SK-N-SH (cell line): ENCODE results near the gene TMEM205. TPM values are rescaled to one million over a fixed set of nuclear protein-coding genes. Genes with fewer than 3 reads are reported as not detected.

Experiments used
- CTCF ChIA-PET: fragments of 300-600, 350-600 bp; formaldehyde crosslinking; extraction: SDS; loops from one replicate; lab custom pipeline; 2021; lab: Yijun Ruan, JAX
- POLR2A ChIA-PET: fragments of 350-600 bp; sonication (Branson Sonifier 250); formaldehyde crosslinking; extraction: SDS; loops from one replicate; lab custom pipeline; 2020; ENCODE audit warnings: antibody characterized with exemption, inconsistent platforms; lab: Yijun Ruan, JAX
- DNase-seq: peaks from one replicate; pipeline ENCODE4 v3.0.0; 2012
- H2AFZ ChIP-seq: fragments of 200-600 bp; sonication (generic); 2 replicates; pipeline ENCODE4 v1.8.1; 2016; ENCODE audit warnings: antibody characterized with exemption, mild to moderate bottlenecking, low read depth
- H3F3A ChIP-seq: fragments of 200-600 bp; sonication (generic); replicated peaks from 2 replicates; pipeline ENCODE3; 2016; ENCODE audit warnings: antibody characterized with exemption, mild to moderate bottlenecking; ENCODE audit not compliant: insufficient read depth
- H3K27ac ChIP-seq, 2 experiments: fragments of 200-500 bp in 1 of 2; fragments of 200-600 bp in 1 of 2; sonication (Bioruptor generic) in 1 of 2; sonication (generic), shearing (Covaris generic) in 1 of 2; 2 replicates each; pipeline versions ENCODE4 v1.5.1 to v1.6.1; 2014 to 2016; ENCODE audit warnings: low read depth in 2 of 2, inconsistent platforms in 1 of 2, low read length in 1 of 2, mild to moderate bottlenecking in 1 of 2, mixed read lengths in 1 of 2
- H3K27me3 ChIP-seq: fragments of 200-600 bp; sonication (generic), shearing (Covaris generic); 2 replicates; pipeline ENCODE4 v1.6.1; 2016; ENCODE audit warnings: mixed run types; ENCODE audit not compliant: insufficient read depth
- H3K36me3 ChIP-seq, 2 experiments: fragments of 200-500 bp in 1 of 2; fragments of 200-600 bp in 1 of 2; sonication (Bioruptor generic) in 1 of 2; sonication (generic) in 1 of 2; replicated peaks in 1 of 2; 2 replicates each; pipeline versions ENCODE3 to v1.5.1; 2014 to 2016; ENCODE audit warnings: low read length in 1 of 2, mild to moderate bottlenecking in 1 of 2; ENCODE audit not compliant: insufficient read depth in 2 of 2, control insufficient read depth in 1 of 2
- H3K4me1 ChIP-seq, 2 experiments: fragments of 200-500 bp in 1 of 2; fragments of 200-600 bp in 1 of 2; sonication (Bioruptor generic) in 1 of 2; sonication (generic), shearing (Covaris generic) in 1 of 2; 2 replicates each; pipeline versions ENCODE4 v1.5.1 to v1.6.1; 2014 to 2016; ENCODE audit warnings: low read depth in 1 of 2, low read length in 1 of 2, mixed run types in 1 of 2; ENCODE audit not compliant: insufficient read depth in 2 of 2, control insufficient read depth in 1 of 2
- H3K4me2 ChIP-seq: fragments of 200-600 bp; sonication (generic), shearing (Covaris generic); 2 replicates; pipeline ENCODE4 v1.6.1; 2017; ENCODE audit warnings: mixed run types
- H3K4me3 ChIP-seq, 2 experiments: fragments of 200-500 bp in 1 of 2; fragments of 200-600 bp in 1 of 2; sonication (Bioruptor generic) in 1 of 2; sonication (generic), shearing (Covaris generic) in 1 of 2; 2 replicates each; pipeline versions ENCODE4 v1.5.1 to v1.8.1; 2014 to 2016; ENCODE audit warnings: low read depth in 2 of 2, inconsistent platforms in 1 of 2, low read length in 1 of 2, mild to moderate bottlenecking in 1 of 2, mixed read lengths in 1 of 2, moderate library complexity in 1 of 2
- H3K79me2 ChIP-seq: fragments of 200-600 bp; sonication (generic); 2 replicates; pipeline ENCODE4 v1.8.1; 2017; ENCODE audit warnings: mild to moderate bottlenecking; ENCODE audit not compliant: insufficient read depth
- H3K9ac ChIP-seq: fragments of 200-600 bp; sonication (generic); 2 replicates; pipeline ENCODE4 v1.6.1; 2017; ENCODE audit warnings: mixed run types
- H3K9me2 ChIP-seq: fragments of 200-600 bp; sonication (generic); 2 replicates; pipeline ENCODE4 v1.6.1; 2017; ENCODE audit warnings: mixed run types
- H3K9me3 ChIP-seq: fragments of 200-600 bp; sonication (generic); 2 replicates; pipeline ENCODE4 v1.6.1; 2017; ENCODE audit warnings: mixed run types, mild to moderate bottlenecking, moderate library complexity
- H4K20me1 ChIP-seq: fragments of 200-600 bp; sonication (generic); 2 replicates; pipeline ENCODE4 v1.6.1; 2017; ENCODE audit warnings: mild to moderate bottlenecking, mixed run types; ENCODE audit not compliant: insufficient read depth
- CHD2 ChIP-seq: fragments of 150-350 bp; IDR thresholded peaks from 2 replicates; pipeline ENCODE4 v1.6.1; 2018; ENCODE audit warnings: low read length; ENCODE audit not compliant: partially characterized antibody
- ELF1 ChIP-seq: IDR thresholded peaks from 2 replicates; pipeline ENCODE4 v1.4.0; 2012
- EP300 ChIP-seq, 2 experiments: IDR thresholded peaks; 2 replicates each; pipeline versions ENCODE4 v1.4.0 to v1.6.1; 2012; ENCODE audit warnings: borderline replicate concordance in 1 of 2, low read depth in 1 of 2, low read length in 1 of 2
- FOXM1 ChIP-seq: IDR thresholded peaks from 2 replicates; pipeline ENCODE4 v1.4.0; 2012; ENCODE audit warnings: low read depth, mild to moderate bottlenecking
- GABPA ChIP-seq: IDR thresholded peaks from 2 replicates; pipeline ENCODE4 v1.4.0; 2012; ENCODE audit warnings: low read depth, mild to moderate bottlenecking
- JUND ChIP-seq: IDR thresholded peaks from 2 replicates; pipeline ENCODE4 v1.4.0; 2012
- MEF2A ChIP-seq: IDR thresholded peaks from 2 replicates; pipeline ENCODE4 v1.4.0; 2012; ENCODE audit warnings: low read depth, borderline replicate concordance
- MXI1 ChIP-seq: IDR thresholded peaks from 2 replicates; pipeline ENCODE4 v1.6.1; 2012; ENCODE audit warnings: mild to moderate bottlenecking, low read depth, low read length, improper control_type of control experiment
- RCOR1 ChIP-seq: fragments of 150-350 bp; IDR thresholded peaks from 2 replicates; pipeline ENCODE4 v1.6.1; 2017; ENCODE audit warnings: antibody characterized with exemption, low read length
- RXRA ChIP-seq: IDR thresholded peaks from 2 replicates; pipeline ENCODE4 v1.4.0; 2012; ENCODE audit warnings: low read depth, mild to moderate bottlenecking, borderline replicate concordance
- SMC3 ChIP-seq: IDR thresholded peaks from 2 replicates; pipeline ENCODE4 v1.6.1; 2012; ENCODE audit warnings: low read depth, low read length, improper control_type of control experiment
- TAF1 ChIP-seq: IDR thresholded peaks from 2 replicates; pipeline ENCODE4 v1.6.1; 2012; ENCODE audit warnings: low read depth, mild to moderate bottlenecking, low read length, moderate library complexity, borderline replicate concordance
- TCF12 ChIP-seq: IDR thresholded peaks from 2 replicates; pipeline ENCODE4 v1.4.0; 2012
- YY1 ChIP-seq: IDR thresholded peaks from 2 replicates; pipeline ENCODE4 v1.4.0; 2012; ENCODE audit warnings: low read depth, mild to moderate bottlenecking
- whole genome bisulfite sequencing: methylation state at CpG from one replicate; pipeline ENCODE4 v1.1.6; 2017; ENCODE audit warnings: low lambda C conversion rate; 5-methylcytosine and 5-hydroxymethylcytosine counted together
- polyA plus RNA-seq, 3 experiments: library from polyadenylated mRNA; depleted of rRNA; stranded (reverse); fragments of >200 nt; gene quantifications; 2 replicates each; pipeline ENCODE4 v1.2.3, GENCODE V29; 2012
- TF ChIP-seq, protein P1 (sequence below): fragments of 150-350 bp; IDR thresholded peaks from 2 replicates; pipeline ENCODE4 v1.6.1; 2016; ENCODE audit warnings: mild to moderate bottlenecking, low read depth, low read length
- TF ChIP-seq, protein P2 (sequence below): IDR thresholded peaks from 2 replicates; pipeline ENCODE4 v1.4.0; 2012; ENCODE audit warnings: low read depth, borderline replicate concordance
- TF ChIP-seq, protein P3 (sequence below): IDR thresholded peaks from 2 replicates; pipeline ENCODE4; 2012
- TF ChIP-seq, protein P4 (sequence below): IDR thresholded peaks from 2 replicates; pipeline ENCODE4 v1.6.1; 2012; ENCODE audit warnings: mild to moderate bottlenecking, low read depth, low read length, moderate library complexity

TMEM205 gene
- polyA plus RNA-seq, 1 of the 3 experiments (the other 2 are of a cell fraction): 219 TPM

DNA sequence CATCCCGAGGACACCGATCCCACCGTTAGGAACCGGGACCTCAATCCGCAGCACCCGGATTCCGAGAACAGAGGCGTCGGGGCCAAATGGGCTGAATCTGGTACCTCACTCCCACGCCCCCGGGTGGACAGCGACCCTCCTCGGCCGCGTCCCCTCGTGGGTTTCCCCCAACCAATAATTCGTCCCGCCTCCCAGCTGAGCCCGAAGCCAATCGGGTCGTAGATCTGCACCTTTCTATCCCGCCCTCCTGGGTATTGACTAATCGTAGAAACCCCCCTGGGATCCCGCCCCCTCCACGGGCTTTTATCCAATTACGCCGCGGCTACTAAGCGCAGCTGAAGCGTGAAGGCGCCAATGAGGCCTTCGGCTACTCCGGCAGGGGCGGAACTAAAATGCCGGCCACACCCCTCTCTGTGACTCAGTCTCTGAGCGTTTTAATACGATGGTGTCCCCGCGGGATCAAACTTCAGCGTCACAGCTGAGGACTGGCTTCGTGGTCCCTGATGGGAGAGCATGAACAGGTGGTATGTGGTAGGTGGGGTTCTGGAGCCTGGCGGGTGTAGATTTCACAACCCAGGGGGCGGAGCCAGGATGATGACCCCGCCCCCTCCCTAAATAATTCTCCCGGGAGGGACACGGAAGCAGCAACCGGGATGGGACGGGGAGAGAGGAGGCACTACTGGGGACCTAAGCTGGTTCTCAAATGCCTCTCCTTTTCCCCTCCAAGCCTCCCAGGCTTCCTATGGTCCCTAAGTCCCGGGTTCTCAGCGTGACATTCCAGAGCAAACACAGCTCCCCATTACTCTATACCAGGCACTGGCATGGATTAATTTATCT lies at the start of gene TMEM205, which contains the start of gene CCDC159 (continued):
- TF ChIP-seq, protein P1, sequence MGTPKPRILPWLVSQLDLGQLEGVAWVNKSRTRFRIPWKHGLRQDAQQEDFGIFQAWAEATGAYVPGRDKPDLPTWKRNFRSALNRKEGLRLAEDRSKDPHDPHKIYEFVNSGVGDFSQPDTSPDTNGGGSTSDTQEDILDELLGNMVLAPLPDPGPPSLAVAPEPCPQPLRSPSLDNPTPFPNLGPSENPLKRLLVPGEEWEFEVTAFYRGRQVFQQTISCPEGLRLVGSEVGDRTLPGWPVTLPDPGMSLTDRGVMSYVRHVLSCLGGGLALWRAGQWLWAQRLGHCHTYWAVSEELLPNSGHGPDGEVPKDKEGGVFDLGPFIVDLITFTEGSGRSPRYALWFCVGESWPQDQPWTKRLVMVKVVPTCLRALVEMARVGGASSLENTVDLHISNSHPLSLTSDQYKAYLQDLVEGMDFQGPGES: peak; percentile 77
- TF ChIP-seq MEF2A: no peak
- no peak for TF ChIP-seq EP300 (IDR thresholded peaks at IDR 0.05; ENCODE audit: borderline replicate concordance in 1 of 2, low read depth in 1 of 2, low read length in 1 of 2)
- TF ChIP-seq MXI1: peak; percentile 71; the same call in 1 of the 2 replicates
- peak; percentile 65; the same call in 1 of the 2 replicates for TF ChIP-seq TCF12
- TF ChIP-seq, protein P2, sequence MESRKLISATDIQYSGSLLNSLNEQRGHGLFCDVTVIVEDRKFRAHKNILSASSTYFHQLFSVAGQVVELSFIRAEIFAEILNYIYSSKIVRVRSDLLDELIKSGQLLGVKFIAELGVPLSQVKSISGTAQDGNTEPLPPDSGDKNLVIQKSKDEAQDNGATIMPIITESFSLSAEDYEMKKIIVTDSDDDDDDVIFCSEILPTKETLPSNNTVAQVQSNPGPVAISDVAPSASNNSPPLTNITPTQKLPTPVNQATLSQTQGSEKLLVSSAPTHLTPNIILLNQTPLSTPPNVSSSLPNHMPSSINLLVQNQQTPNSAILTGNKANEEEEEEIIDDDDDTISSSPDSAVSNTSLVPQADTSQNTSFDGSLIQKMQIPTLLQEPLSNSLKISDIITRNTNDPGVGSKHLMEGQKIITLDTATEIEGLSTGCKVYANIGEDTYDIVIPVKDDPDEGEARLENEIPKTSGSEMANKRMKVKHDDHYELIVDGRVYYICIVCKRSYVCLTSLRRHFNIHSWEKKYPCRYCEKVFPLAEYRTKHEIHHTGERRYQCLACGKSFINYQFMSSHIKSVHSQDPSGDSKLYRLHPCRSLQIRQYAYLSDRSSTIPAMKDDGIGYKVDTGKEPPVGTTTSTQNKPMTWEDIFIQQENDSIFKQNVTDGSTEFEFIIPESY: 0 out of 2 replicates have a peak, but pooled peaks have one; percentile 15
- no peak for TF ChIP-seq SMC3
- peak; percentile 92 for TF ChIP-seq CHD2
- peak; percentile 18; the same call in 1 of the 2 replicates for TF ChIP-seq TAF1
- TF ChIP-seq, protein P3, sequence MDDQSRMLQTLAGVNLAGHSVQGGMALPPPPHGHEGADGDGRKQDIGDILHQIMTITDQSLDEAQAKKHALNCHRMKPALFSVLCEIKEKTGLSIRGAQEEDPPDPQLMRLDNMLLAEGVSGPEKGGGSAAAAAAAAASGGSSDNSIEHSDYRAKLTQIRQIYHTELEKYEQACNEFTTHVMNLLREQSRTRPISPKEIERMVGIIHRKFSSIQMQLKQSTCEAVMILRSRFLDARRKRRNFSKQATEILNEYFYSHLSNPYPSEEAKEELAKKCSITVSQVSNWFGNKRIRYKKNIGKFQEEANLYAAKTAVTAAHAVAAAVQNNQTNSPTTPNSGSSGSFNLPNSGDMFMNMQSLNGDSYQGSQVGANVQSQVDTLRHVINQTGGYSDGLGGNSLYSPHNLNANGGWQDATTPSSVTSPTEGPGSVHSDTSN: peak; percentile 85

DNA sequence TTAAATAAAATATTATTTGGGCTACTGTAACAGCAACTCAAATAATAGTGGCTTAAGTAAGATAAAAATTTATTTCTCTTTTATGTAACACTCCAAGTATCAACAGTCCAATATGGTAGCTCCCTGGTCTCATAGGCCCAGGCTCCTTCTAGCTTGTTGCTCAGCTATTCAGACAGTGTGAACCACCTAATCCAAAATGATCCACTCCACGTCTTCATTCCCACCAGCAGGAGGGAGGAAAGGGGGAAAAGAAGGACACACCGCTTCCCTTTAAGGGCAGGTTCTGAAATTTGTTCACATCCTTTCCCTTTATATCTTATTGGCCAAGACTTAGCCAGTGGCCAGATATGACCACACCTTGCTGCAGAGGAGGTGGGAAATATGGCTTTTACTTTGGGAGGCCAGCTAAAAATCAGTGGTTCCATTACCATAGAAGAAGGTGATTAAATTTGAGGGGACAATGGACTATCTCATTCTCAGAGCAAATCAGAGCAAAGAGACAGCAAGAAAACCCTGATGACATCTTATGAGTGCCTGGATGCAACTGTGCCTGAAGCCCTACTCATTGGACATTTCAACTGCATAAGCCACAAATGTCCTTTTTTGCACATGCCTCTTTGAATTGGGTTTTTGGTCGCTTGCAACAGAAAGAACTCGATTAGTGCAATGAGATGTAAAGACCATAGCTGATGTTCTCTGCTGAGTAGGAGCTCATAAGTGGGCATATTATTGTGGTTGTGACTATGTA lies 45.0 kb upstream of the TMEM205 start:
- ChIA-PET POLR2A (interaction anchor here (1.2 kb wide), 1 partner anchor 8 kb away, joined by 3 read pairs; no protein-coding TSS in a partner anchor), CTCF (interaction anchor here (1.0 to 1.7 kb wide), 4 partner anchors 10 to 97 kb away, joined by 3 to 8 read pairs (median 4); partner anchors contain the start of genes ODAD3 and PRKCSH)
- no peaks in the 10 kb centered on the region for H4K20me1 ChIP-seq
- H3F3A ChIP-seq: peaks cover 3% of the 10 kb centered on the region
- H3K4me1 ChIP-seq: no peaks in the 10 kb centered on the region
- no peaks in the 10 kb centered on the region for H3K9me3 ChIP-seq
- H2AFZ ChIP-seq: no peak overlapping the region
- H3K36me3 ChIP-seq: no peaks in the 10 kb centered on the region
- 64% methylated on average over 4 of the region's 4 CpGs for WGBS
- no peaks in the 10 kb centered on the region for H3K9me2 ChIP-seq
- no peaks in the 10 kb centered on the region for H3K79me2 ChIP-seq
- no peak for DNase-seq
- H3K9ac ChIP-seq: no peak overlapping the region
- H3K4me2 ChIP-seq: no peak overlapping the region
- H3K4me3 ChIP-seq: no peak overlapping the region
- no peaks in the 10 kb centered on the region for H3K27me3 ChIP-seq
- H3K27ac ChIP-seq: no peak overlapping the region
- TF ChIP-seq MEF2A: no peak
- no peak for TF ChIP-seq RCOR1
- no peak for TF ChIP-seq CHD2
- no peak for TF ChIP-seq YY1
- TF ChIP-seq ELF1: no peak
- no peak for TF ChIP-seq MXI1
- TF ChIP-seq TAF1: no peak
- TF ChIP-seq, protein P4, sequence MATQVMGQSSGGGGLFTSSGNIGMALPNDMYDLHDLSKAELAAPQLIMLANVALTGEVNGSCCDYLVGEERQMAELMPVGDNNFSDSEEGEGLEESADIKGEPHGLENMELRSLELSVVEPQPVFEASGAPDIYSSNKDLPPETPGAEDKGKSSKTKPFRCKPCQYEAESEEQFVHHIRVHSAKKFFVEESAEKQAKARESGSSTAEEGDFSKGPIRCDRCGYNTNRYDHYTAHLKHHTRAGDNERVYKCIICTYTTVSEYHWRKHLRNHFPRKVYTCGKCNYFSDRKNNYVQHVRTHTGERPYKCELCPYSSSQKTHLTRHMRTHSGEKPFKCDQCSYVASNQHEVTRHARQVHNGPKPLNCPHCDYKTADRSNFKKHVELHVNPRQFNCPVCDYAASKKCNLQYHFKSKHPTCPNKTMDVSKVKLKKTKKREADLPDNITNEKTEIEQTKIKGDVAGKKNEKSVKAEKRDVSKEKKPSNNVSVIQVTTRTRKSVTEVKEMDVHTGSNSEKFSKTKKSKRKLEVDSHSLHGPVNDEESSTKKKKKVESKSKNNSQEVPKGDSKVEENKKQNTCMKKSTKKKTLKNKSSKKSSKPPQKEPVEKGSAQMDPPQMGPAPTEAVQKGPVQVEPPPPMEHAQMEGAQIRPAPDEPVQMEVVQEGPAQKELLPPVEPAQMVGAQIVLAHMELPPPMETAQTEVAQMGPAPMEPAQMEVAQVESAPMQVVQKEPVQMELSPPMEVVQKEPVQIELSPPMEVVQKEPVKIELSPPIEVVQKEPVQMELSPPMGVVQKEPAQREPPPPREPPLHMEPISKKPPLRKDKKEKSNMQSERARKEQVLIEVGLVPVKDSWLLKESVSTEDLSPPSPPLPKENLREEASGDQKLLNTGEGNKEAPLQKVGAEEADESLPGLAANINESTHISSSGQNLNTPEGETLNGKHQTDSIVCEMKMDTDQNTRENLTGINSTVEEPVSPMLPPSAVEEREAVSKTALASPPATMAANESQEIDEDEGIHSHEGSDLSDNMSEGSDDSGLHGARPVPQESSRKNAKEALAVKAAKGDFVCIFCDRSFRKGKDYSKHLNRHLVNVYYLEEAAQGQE: no peak
- TF ChIP-seq, protein P2: no peak
- no peak for TF ChIP-seq RXRA
- no peak for TF ChIP-seq JUND
- no peak for TF ChIP-seq FOXM1
- TF ChIP-seq GABPA: no peak
